IMR-90 (cell line): ENCODE results near the gene SIPA1.

Experiments
- POLR2A ChIP-seq: IDR thresholded peaks from 2 replicates; pipeline ENCODE4 v1.6.1; 2012; ENCODE audit warnings: mild to moderate bottlenecking, low read depth, low read length
- TF ChIP-seq, protein P1 (sequence below): fragments of 150-350 bp; IDR thresholded peaks from 2 replicates; pipeline ENCODE4 v1.6.1; 2016; ENCODE audit warnings: low read depth, mild to moderate bottlenecking, low read length, moderate library complexity, borderline replicate concordance
- TF ChIP-seq, protein P2 (sequence below): conservative IDR thresholded peaks from 2 replicates; pipeline ENCODE4 v1.5.1; 2012; ENCODE audit warnings: mild to moderate bottlenecking, low read depth, low read length, improper control_type of control experiment

DNA sequence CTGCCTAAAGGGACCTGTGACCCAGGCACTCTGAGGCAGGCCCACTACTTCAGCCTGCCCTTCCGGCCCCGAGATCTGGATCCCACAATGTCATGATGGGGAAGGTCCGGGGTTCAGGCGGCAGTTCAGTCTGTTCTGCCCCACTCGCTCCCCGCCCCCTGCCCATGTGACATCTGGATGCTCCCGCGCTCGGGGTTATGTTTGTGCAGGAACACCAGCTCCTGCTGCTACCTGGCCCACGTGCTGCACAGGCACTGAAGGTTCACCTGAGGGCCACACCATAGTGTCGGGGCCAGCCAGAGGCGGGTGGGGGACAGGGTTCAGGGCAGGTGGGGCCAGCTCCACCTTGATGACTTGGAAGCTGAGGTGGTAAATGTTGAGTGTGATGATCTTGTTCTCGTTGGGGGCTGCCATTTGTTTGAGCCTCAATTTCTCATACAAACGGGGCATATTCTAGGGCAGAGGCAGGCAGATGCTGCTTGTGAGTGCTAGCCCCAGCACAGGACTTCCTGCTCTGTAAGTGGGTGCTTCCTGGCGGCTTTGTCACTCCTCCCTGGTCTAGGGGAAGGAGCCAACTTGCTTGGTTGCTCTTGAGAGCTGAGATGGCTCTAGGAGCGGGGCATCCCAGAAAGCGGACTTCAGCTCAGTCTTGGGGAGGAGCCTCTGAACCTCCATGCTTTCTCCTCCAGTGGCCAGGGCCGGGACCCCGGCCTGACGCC, 4.4 kb upstream of the SIPA1 start:
- TF ChIP-seq, protein P1, sequence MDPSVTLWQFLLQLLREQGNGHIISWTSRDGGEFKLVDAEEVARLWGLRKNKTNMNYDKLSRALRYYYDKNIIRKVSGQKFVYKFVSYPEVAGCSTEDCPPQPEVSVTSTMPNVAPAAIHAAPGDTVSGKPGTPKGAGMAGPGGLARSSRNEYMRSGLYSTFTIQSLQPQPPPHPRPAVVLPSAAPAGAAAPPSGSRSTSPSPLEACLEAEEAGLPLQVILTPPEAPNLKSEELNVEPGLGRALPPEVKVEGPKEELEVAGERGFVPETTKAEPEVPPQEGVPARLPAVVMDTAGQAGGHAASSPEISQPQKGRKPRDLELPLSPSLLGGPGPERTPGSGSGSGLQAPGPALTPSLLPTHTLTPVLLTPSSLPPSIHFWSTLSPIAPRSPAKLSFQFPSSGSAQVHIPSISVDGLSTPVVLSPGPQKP = no peak
- TF ChIP-seq, protein P2, sequence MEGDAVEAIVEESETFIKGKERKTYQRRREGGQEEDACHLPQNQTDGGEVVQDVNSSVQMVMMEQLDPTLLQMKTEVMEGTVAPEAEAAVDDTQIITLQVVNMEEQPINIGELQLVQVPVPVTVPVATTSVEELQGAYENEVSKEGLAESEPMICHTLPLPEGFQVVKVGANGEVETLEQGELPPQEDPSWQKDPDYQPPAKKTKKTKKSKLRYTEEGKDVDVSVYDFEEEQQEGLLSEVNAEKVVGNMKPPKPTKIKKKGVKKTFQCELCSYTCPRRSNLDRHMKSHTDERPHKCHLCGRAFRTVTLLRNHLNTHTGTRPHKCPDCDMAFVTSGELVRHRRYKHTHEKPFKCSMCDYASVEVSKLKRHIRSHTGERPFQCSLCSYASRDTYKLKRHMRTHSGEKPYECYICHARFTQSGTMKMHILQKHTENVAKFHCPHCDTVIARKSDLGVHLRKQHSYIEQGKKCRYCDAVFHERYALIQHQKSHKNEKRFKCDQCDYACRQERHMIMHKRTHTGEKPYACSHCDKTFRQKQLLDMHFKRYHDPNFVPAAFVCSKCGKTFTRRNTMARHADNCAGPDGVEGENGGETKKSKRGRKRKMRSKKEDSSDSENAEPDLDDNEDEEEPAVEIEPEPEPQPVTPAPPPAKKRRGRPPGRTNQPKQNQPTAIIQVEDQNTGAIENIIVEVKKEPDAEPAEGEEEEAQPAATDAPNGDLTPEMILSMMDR = no peak
- TF ChIP-seq POLR2A = no peak
